Measurements from ENCODE around the gene TMPRSS2. TPM values are rescaled to one million over a fixed set of nuclear protein-coding genes. Genes with fewer than 3 reads are reported as not detected.

The TMPRSS2 gene
- total and polyA plus RNA-seq, 2 donors (not counting 1 experiment from before 2014, with no cell fraction given), result not detected

GRCh38 chr21:41426676-41427404, 81.1 kb downstream of the TMPRSS2 start:
- peak overlapping the region; percentile 95 for H3K4me2 ChIP-seq (replicated peaks; ENCODE audit: low read depth, low read length, poor library complexity, severe bottlenecking)
- H3K79me2 ChIP-seq (ENCODE audit: control insufficient read depth, insufficient read depth, low read length), result peaks cover 12% of the 10 kb centered on the region
- Mint-ChIP-seq H3K4me1 (peaks cover 78% of the 10 kb centered on the region), H3K9me3 (ENCODE audit: insufficient read depth) (no peaks in the 10 kb centered on the region), H3K4me3 (peak overlapping the region; percentile 99), H3K27me3 (no peaks in the 10 kb centered on the region), H3K27ac (peak overlapping the region; percentile 98)
- ATAC-seq (ENCODE audit: low read depth) (no peak), DNase-seq (no peak)
- WGBS (ENCODE audit: insufficient coverage), result 20% methylated on average over 25 of the region's 41 CpGs
- intact Hi-C loops (cut with micrococcal nuclease), result loop anchor here (1.0 to 2.0 kb wide), 2 partner anchors 58 to 259 kb away; partner anchors contain the start of gene BACE2
- H4K20me1 ChIP-seq (ENCODE audit: control insufficient read depth, insufficient read depth, low read length, poor library complexity, severe bottlenecking), result peaks cover 3% of the 10 kb centered on the region
- H3K9ac ChIP-seq (ENCODE audit: low read length), result peak overlapping the region; percentile 80
- TF ChIP-seq, protein P1, sequence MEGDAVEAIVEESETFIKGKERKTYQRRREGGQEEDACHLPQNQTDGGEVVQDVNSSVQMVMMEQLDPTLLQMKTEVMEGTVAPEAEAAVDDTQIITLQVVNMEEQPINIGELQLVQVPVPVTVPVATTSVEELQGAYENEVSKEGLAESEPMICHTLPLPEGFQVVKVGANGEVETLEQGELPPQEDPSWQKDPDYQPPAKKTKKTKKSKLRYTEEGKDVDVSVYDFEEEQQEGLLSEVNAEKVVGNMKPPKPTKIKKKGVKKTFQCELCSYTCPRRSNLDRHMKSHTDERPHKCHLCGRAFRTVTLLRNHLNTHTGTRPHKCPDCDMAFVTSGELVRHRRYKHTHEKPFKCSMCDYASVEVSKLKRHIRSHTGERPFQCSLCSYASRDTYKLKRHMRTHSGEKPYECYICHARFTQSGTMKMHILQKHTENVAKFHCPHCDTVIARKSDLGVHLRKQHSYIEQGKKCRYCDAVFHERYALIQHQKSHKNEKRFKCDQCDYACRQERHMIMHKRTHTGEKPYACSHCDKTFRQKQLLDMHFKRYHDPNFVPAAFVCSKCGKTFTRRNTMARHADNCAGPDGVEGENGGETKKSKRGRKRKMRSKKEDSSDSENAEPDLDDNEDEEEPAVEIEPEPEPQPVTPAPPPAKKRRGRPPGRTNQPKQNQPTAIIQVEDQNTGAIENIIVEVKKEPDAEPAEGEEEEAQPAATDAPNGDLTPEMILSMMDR (IDR thresholded peaks at IDR 0.05), result no peak
- TF ChIP-seq EZH2 (IDR thresholded peaks at IDR 0.05; ENCODE audit: borderline replicate concordance, insufficient read depth, low read depth, low read length, poor library complexity, severe bottlenecking), result no peak
- ChIA-PET POLR2A (interaction anchor here (0.6 to 1.9 kb wide), 2 partner anchors 58 to 205 kb away, joined by 5 to 11 read pairs; no protein-coding TSS in a partner anchor), CTCF (interaction anchor here (1.7 to 4.4 kb wide), 3 partner anchors 34 to 144 kb away, joined by 3 to 23 read pairs (median 15); no protein-coding TSS in a partner anchor)
- peak overlapping the region in 1 of 2 donors; percentile 69 for H3K27ac ChIP-seq (ENCODE audit: low read length in 2 of 2)
- peaks cover 0 to 2% (median 0%) of the 10 kb centered on the region in 3 donors for H3K9me3 ChIP-seq (ENCODE audit: control extremely low read depth in 1 of 3, control insufficient read depth in 2 of 3, insufficient read depth in 1 of 3, low read length in 2 of 3)
- H3K4me1 ChIP-seq (ENCODE audit: control insufficient read depth in 2 of 2, insufficient read depth in 2 of 2, low read length in 2 of 2), result peaks cover 62 to 78% of the 10 kb centered on the region in 2 donors
- H2AFZ ChIP-seq (ENCODE audit: insufficient read depth, low read depth, low read length, poor library complexity, severe bottlenecking), result peak overlapping the region; percentile 87
- H3K4me3 ChIP-seq (ENCODE audit: control extremely low read depth in 1 of 5, extremely low read depth in 1 of 5, insufficient read depth in 1 of 5, low read depth in 2 of 5, low read length in 4 of 5), result peak overlapping the region; percentile 21 to 93 (median 74)
- H3K27me3 ChIP-seq (replicated peaks in 1 of 4; ENCODE audit: control extremely low read depth in 1 of 4, control insufficient read depth in 3 of 4, insufficient read depth in 4 of 4, low read length in 3 of 4), result no peaks in the 10 kb centered on the region
- H3K36me3 ChIP-seq (replicated peaks in 1 of 2; ENCODE audit: control extremely low read depth in 1 of 2, control insufficient read depth in 1 of 2, extremely low read depth in 1 of 2, insufficient read depth in 2 of 2, low read length in 1 of 2), result peaks cover 3 to 29% of the 10 kb centered on the region in 2 experiments

All from B cell (primary cell).